ENCODE results near the gene RBAK. TPM values are rescaled to one million over a fixed set of nuclear protein-coding genes. Genes with fewer than 3 reads are reported as not detected.
"Not testable (repeated sequence)": the region's sequence is repeated elsewhere in the genome, so short reads cannot be mapped to it uniquely, and the experiment has no call there.

The RBAK gene
- total RNA-seq, 6 donors from 2014 or later, result 5.3 to 18.5 (median 8.9) TPM

GRCh38 chr7:5020098-5020497 is 25.6 kb upstream of the RBAK start:
- Histone ChIP-seq H3K9me3 (no peaks in the 10 kb centered on the region), H3K36me3 (no peaks in the 10 kb centered on the region), H3K4me1 (no peaks in the 10 kb centered on the region), H3K27ac (no peak overlapping the region), H3K4me3 (no peak overlapping the region), H3K27me3 (no peaks in the 10 kb centered on the region)
- ATAC-seq (ENCODE audit: low FRiP score in 2 of 2) (no peak), DNase-seq (no peak)
- TF ChIP-seq CTCF (IDR thresholded peaks at IDR 0.05) (no peak), POLR2AphosphoS5 (IDR thresholded peaks at IDR 0.05) (no peak), POLR2A (IDR thresholded peaks at IDR 0.05) (no peak), EP300 (IDR thresholded peaks at IDR 0.05) (no peak)
- 95 to 97% methylated on average over 9 of the region's 9 CpGs for WGBS, 2 donors

GRCh38 chr7:5020976-5021550 is 24.6 kb upstream of the RBAK start:
- not testable (repeated sequence) for H3K27ac ChIP-seq; DNase-seq; H3K27me3 ChIP-seq; ATAC-seq (ENCODE audit: low FRiP score in 2 of 2); H3K9me3 ChIP-seq; H3K4me3 ChIP-seq; H3K36me3 ChIP-seq; H3K4me1 ChIP-seq
- WGBS, 2 donors, result 88 to 90% methylated on average over 14 of the region's 14 CpGs

- WGBS, 2 donors, result 88 to 96% methylated on average over 7 to 12 of the region's 12 CpGs
- not testable (repeated sequence) for H3K27me3 ChIP-seq; H3K4me1 ChIP-seq; H3K4me3 ChIP-seq; H3K36me3 ChIP-seq; H3K27ac ChIP-seq; ATAC-seq (ENCODE audit: low FRiP score in 2 of 2); DNase-seq; H3K9me3 ChIP-seq
These were observed 22.0 kb upstream of the RBAK start for GRCh38 chr7:5023626-5024025.

- WGBS, 2 donors, result 90 to 100% methylated on average over 12 to 14 of the region's 14 CpGs
These were observed 17.8 kb upstream of the RBAK start for GRCh38 chr7:5027796-5028410.

GRCh38 chr7:5033186-5033585 is 12.5 kb upstream of the RBAK start:
- not testable (repeated sequence) for ATAC-seq (ENCODE audit: low FRiP score in 2 of 2); DNase-seq
- 77 to 91% methylated on average over 10 of the region's 10 CpGs for WGBS, 2 donors

More at GRCh38 chr7:5027796-5028410, 17.8 kb upstream of the RBAK start:
- H3K27me3 ChIP-seq; H3K36me3 ChIP-seq; H3K4me3 ChIP-seq; H3K9me3 ChIP-seq; H3K27ac ChIP-seq; H3K4me1 ChIP-seq; ATAC-seq (ENCODE audit: low FRiP score in 2 of 2): not testable (repeated sequence)
- peak in 1 of 2 donors; percentile 46 for DNase-seq

GRCh38 chr7:5035276-5035675 is 10.4 kb upstream of the RBAK start:
- H3K36me3 ChIP-seq, result no peaks in the 10 kb centered on the region
- WGBS, 2 donors, result 91 to 94% methylated on average over 9 of the region's 9 CpGs
- DNase-seq (no peak), ATAC-seq (ENCODE audit: low FRiP score in 2 of 2) (no peak)
- no peak overlapping the region for H3K4me3 ChIP-seq
- TF ChIP-seq POLR2A (IDR thresholded peaks at IDR 0.05) (no peak), CTCF (IDR thresholded peaks at IDR 0.05) (no peak), POLR2AphosphoS5 (IDR thresholded peaks at IDR 0.05) (no peak), EP300 (IDR thresholded peaks at IDR 0.05) (no peak)
- no peaks in the 10 kb centered on the region for H3K9me3 ChIP-seq
- no peaks in the 10 kb centered on the region for H3K27me3 ChIP-seq
- no peaks in the 10 kb centered on the region for H3K4me1 ChIP-seq
- H3K27ac ChIP-seq, result no peak overlapping the region

More at GRCh38 chr7:5033186-5033585, 12.5 kb upstream of the RBAK start:
- H3K27me3 ChIP-seq, H3K4me1 ChIP-seq, H3K9me3 ChIP-seq, H3K36me3 ChIP-seq, H3K4me3 ChIP-seq, H3K27ac ChIP-seq: not testable (repeated sequence)

GRCh38 chr7:5036446-5036845 is 9.2 kb upstream of the RBAK start:
- DNase-seq, result no peak
- no peaks in the 10 kb centered on the region for H3K4me1 ChIP-seq
- no peaks in the 10 kb centered on the region for H3K36me3 ChIP-seq
- no peaks in the 10 kb centered on the region for H3K27me3 ChIP-seq
- H3K9me3 ChIP-seq, result no peaks in the 10 kb centered on the region
- H3K4me3 ChIP-seq, result no peak overlapping the region
- no peak overlapping the region for H3K27ac ChIP-seq
- ATAC-seq (ENCODE audit: low FRiP score in 2 of 2), result no peak
- 80 to 89% methylated on average over 9 of the region's 9 CpGs for WGBS, 2 donors
- no peak for TF ChIP-seq EP300 (IDR thresholded peaks at IDR 0.05)
- TF ChIP-seq POLR2AphosphoS5 (IDR thresholded peaks at IDR 0.05), result no peak
- TF ChIP-seq CTCF (IDR thresholded peaks at IDR 0.05), result no peak
- TF ChIP-seq POLR2A (IDR thresholded peaks at IDR 0.05), result no peak

All from upper lobe of left lung (tissue), 6 donors.